ENCODE measurements around the gene CFAP161.

DNA sequence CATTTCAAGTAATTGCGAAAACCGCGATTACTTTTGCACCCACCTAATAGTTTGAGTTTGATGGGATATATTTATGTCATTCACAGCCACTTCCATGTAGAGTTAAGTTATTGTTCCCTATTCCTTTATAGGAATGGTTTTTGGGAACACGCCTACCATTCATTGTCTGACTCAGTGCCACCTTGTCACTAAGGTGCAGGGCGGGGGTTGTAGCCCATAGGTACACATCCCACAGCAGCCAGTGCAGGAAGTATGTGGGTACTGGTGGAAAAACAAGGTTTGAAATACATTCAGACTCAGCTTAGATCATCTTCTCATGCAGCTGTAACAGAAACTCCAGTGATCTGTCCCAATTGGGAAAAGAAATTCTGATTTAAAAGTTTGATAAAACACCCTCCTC is 48.2 kb upstream of the CFAP161 start:
- TF ChIP-seq POLR2A (IDR thresholded peaks at IDR 0.05), result no peak
- TF ChIP-seq, protein P1, sequence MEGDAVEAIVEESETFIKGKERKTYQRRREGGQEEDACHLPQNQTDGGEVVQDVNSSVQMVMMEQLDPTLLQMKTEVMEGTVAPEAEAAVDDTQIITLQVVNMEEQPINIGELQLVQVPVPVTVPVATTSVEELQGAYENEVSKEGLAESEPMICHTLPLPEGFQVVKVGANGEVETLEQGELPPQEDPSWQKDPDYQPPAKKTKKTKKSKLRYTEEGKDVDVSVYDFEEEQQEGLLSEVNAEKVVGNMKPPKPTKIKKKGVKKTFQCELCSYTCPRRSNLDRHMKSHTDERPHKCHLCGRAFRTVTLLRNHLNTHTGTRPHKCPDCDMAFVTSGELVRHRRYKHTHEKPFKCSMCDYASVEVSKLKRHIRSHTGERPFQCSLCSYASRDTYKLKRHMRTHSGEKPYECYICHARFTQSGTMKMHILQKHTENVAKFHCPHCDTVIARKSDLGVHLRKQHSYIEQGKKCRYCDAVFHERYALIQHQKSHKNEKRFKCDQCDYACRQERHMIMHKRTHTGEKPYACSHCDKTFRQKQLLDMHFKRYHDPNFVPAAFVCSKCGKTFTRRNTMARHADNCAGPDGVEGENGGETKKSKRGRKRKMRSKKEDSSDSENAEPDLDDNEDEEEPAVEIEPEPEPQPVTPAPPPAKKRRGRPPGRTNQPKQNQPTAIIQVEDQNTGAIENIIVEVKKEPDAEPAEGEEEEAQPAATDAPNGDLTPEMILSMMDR (IDR thresholded peaks at IDR 0.05), result no peak

All from gastroesophageal sphincter (tissue), 3 donors.